ENCODE data around the gene IGFBP2.

The IGFBP2 gene

DNA sequence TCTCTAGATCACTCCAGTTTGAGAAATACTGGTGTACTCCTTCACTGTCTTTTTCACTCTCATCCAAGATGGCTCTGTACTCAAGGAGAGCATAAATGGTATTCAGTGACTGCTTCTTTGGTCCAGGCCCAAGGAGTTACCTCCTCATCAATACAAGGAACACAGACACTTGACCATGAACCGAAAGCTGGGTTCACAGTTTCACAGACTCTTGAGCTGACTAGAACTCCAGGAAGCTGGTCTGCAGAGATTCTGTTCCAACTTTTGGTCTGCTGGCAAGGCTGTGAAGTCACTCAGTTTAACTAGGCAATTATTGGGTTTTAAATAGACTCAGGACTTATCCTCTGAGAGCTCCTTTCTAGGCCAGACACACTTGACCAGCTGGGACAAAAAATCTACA is 69.5 kb downstream of the IGFBP2 start:
- DNase-seq (ENCODE audit: low read depth in 3 of 3) = no peak

DNA sequence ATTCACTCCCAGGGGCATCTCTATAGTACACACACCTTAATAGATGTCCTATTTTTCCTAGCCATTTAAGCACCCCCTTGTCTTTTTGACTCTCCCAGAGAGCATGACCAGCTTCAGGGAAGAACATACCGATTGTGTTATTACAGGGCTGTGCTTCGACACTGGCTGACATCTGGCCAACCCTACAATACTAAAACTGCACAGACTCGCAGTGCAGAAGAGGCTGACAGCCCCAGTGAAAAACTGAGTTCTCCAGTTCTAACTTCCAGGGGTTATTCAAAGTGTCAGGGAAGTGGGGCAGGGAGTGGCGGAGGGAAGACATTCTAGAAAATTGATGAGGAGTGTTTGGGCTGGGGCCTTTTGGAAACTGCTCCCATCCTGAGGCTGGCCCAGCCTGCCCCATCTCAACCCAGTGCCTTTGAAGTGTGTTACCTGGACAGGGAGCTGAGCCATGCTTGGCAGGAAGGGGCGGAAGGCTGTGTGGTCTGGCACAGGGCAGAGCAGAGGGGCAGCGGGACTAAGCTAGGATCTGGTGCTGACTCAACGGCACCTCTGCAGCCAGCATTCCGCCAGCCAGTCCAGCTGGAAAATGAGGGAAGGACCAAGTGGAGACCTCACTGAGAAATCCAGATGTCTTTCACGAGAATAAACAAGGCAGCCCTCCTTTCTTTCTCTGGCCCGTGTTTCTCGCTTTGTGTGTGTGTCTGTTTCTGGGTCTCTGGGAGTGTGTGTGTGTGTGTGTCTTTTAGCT is 77.5 kb downstream of the IGFBP2 start:
- DNase-seq (ENCODE audit: low read depth in 3 of 3) = no peak

DNA sequence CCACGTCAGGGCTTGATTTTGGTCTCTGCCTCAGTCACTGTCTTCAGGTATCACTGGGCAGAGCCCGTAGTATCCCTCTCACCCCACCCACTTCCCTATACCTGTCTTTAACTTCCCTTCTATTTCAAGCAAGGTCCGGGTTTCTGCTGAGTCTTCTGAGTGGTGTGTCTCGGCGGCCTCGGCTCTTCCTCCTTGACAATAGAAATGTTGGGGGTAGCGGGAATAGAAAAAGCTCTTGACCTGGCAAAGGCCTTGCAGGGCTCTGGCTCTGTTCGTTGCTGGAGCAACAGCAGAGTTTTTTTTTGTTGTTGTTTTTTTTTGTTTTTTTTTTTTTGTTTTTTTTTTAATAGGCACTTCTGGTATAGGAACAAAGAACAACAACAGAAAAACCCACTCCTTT is 78.1 kb downstream of the IGFBP2 start:
- no peak for DNase-seq (ENCODE audit: low read depth in 3 of 3)

GRCh38 chr2:216713691-216714336 is 80.6 kb downstream of the IGFBP2 start:
- DNase-seq (ENCODE audit: low read depth in 3 of 3) = no peak
